GM19328 (cell line): ENCODE results near the gene CHST8.

Source experiments
- ATAC-seq: cut with Tn5 transposase; IDR thresholded peaks from one replicate; pipeline ENCODE4 v1.9.1; 2021; ENCODE audit warnings: mild to moderate bottlenecking, moderate library complexity; ENCODE audit not compliant: unreplicated experiment

Gene CHST8

DNA sequence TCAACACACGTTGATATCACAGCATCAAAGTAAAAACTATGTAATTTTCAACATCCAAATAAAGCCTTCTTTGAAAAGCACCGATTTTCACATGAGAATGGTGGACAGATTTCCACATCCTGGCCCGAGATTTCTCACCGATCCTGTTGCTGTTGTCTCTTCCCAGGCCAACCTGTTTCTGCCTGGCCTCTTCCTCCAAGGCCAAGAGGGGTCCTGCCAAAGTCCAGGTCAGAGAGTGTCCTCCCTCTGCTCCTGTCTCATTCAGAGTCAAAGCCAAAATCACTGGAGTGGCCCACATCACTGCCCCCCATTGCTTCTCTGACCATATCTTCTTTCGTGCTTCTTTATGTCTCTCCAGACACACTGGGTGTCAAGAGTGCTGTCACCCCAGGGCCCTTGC is 49.5 kb downstream of the CHST8 start:
- no peak for ATAC-seq

DNA sequence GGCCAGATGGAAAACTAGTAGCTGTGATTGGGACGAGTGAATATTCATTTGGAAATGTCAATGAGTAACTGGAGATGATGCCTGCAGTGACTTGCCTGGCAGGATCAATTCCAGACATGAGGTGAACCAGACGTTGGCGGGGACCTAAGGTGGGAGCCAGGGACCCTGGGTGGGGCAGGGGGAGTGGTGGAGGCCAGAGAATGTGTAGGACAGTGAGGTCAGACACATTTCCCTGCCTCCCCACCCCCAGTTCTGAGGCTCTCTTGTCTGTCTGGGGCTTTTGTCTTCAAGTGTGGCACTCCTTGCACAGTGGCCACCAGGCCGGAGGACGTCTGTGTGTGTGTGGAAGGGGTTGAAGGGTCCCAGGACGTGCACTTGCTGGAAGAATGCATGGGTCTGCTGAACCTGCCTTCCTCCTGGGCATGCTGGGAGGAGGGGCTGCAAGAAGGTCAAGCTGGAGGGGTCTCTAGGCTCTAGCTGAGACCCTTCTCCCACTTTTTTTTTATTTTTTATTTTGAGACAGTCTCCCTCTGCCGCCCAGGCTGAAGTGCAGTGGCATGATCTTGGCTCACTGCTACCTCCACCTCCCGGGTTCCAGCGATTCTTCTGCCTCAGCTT is 51.6 kb downstream of the CHST8 start:
- no peak for ATAC-seq

DNA sequence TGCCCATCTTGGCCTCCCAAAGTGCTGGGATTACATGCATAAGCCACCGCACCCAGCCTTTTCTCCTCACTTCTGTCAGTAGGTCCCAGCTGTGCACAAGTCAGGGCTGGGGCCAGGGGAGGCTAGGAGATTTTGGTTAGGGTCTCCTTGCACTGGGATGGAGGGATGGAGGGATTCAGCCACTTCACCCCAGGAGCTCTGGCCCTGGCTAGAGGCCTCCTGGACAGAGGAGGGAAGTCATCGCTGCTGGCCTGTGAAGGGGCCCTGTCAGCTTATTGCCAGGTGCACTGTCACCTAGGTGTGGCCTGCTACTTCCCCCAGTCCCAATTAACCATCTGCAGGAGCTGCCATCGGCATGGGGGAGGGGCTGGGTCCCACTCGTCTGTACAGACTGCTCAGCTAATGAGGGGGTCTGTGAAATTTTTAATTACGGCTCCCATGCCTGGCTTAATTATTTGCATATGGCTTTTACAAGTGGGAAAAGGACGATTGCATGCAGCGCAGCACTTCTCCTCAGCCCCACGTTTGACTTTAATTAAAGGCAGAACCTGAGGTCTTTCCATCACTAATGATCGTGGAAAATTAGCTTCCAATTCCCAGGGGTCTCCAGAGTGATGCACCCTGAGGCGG is 52.4 kb downstream of the CHST8 start:
- ATAC-seq: no peak

DNA sequence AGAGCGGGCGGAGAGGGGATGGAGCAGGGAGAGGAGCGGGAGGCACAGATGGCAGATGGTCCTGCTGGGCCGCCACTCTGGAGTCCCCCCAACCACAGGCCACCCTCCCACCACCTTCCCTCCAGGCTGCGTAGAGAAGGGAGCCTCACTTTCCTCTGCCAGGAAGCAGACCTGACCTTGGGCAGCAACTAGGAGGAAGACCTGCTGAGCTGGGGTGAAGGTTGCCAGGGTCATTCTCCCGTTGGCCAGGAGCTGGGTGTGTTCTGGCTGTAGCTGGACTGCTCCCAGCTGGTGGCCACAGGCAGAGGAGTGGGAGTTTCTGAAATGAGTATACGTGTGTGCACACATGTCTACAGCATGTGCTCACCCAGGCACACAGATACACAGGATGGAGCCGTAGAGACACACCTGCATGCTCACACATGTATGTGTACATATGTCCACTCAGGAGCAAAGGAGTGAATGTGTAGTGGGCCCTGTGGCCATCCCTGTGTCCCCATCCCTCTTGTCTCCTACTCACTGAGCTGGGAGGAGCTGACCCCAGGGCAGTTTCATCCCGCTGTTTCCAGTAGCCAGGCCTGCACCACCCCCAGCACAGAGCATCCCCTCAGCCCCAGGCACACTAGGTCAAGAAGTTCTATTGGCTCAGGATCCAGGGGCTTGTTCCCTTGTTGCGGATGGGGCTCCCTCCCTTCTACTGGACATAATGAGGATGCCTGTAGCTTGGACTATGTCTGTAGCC is 53.0 kb downstream of the CHST8 start:
- ATAC-seq: no peak

DNA sequence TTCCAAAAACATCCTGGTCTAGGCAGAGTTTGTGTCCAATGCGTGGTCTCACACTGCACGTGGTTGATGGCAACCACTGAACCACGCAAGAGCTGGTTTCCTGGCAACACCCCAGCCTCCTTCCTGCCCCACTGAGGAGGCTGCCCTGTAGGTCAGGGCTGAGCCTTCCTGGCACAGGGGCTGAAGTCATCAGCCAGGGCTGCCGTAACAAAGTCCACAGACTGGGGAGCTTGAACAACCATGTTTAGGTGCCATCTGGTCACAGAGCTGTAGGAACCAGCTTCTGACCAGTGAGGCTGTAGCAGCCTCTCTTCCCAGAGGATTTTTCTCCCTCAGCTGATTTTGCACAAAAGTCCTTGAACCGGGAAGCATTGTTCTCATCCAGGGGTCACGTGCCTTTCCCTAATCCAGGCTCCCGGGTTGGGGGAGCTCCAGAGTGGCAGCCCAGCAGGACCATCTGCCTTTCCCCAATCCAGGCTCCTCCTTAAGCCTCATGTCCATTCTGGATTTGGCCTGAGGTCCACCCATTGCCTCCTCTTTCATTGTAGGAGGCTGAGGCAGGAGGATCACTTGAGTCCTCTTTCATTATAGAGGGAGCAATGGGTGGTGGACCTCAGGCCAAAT is 53.9 kb downstream of the CHST8 start:
- no peak for ATAC-seq

DNA sequence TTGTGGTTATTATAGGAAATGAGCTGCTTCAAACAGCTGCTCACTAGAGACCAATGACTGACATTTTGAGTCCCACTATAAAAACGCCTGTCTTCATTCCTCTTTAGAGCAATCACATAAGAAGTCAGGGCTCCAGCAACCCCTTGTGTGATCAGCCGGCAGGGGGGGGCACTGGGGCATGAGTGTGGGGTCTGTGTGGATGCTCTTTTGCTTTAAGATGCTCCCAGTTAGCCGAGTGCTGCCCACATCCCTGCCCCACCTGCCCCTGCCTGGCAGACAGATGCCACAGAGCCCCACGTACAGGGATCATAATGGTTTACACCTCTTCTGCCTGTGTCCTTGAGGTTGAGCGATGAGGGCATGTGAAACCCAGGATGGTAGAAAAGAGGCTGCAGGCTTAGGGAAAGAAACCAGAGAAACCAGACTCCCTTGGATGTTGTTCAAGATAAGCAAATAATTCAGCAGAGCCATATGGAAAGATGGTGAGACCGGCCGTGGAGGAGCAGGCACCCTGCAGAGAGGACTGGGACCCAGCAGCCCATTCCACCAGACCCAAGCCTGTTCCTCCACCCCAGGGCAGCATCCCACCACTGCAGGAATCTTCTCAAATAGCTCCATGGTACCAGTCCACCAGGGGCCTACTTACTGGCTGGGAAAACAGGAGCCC is 55.4 kb downstream of the CHST8 start:
- ATAC-seq: no peak

DNA sequence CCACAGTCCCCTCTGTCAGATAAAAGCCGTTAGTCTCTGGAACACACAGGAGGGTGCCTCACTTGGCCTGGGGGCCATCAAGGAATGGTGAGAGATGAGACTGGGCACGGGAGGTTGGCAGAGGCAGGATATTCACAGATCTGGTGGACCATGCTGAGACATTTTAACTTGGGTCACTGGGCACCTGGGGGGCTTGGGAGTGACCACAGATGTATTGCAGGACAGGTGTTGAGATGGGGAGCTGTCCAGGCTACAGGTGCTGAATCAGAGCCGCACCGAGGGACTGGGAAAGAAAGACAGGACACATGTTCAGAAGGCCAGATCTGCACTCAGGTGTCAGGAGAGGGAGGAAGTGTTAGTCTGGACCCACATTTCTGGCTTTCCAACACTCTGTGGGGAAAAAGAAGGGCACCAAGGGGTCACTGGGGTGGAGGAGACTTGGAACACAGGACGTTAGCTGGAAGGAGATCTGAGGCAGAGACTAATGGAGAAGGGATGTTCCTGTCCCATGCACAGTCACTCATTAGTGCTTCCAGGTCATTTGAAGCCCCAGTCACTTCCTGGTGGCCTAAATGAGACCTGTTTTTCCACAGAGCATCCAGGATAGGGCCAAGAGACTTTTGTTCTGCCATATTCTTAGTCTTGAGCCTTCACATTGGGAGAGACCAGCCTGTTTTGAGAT is 56.1 kb downstream of the CHST8 start:
- no peak for ATAC-seq

DNA sequence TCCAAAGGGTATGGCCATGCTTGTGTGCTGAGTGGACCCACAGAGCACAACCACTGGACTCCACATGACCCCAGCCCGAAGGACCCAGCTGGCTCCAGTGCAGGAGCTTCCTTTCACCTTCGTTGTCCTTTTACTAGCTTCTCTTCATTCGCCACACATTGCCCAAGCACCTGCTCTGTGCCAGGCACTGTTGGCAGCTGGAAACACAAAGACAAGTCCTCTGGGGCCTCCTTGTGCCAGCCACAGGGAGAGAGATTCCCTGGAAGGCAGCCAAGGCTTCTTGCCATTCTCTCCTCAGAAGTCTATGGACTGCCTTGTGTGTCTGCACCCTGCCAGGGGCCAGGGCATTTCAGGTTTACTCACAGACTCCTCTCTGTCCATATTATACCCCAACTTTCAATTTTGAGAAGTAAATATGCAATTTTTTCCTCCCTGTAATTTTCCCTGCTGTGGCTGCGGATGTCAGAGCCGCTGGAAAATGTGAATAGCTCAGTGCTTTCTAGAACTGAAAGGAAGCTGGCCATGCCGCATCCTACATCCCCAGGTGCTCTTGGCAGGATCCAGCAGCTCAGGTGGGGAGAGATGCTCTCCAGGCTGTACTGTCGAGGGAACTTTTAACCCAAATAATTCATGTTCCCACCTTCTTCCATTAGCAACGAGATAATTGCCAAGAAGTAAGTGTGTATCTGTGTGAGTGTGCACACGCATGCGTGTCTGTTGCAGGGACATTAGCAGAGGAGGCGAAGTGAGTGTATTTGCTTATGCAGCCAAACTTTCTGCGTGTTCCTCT is 57.2 kb downstream of the CHST8 start:
- ATAC-seq: no peak

DNA sequence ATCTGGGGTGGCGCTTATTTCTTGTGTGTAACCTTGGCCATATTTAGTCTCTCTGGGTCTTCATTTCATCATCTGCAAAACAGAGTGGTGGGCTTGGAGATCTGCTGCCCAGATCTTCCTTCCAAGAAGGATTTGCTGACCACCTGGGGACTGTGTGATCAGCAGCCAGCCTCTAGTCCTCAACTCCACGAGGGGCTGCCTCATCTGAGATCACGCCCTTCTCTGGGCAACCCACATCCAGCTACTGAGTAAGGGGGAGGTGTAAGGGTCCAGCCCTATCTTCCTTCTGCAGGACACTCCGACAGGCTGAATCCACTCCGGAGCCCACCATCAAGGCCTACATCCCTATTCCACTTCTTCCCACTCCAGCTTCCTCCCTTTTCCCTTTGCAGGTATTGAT is 57.9 kb downstream of the CHST8 start:
- no peak for ATAC-seq

DNA sequence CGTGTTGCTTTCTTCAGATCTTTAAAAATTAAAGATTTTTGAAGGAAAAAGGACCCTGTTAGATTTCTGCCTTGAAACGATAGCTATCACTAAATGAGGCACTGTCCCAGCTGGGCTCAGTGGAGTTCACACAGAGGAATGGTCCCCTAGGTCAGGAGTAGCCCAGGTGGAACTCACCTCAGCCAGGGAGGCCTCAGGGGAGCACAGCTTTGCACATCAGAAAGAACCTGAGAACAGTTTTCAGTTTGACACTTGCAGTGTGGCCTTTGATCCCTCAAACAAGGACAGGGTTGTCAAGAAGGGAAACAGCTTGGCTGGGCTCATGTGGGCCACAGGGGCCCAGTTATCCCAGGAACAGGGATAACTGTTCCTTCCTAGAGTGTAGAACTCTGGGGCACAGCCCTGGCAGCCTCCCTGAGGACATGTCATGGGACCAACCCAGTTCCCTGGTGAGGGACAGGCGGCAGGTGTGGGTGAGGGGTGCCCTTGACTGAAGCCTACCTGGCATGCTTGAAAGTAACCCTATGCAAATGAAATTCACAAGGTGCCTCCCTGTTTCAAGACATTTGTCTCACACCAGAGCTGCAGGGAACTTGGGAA is 59.4 kb downstream of the CHST8 start:
- no peak for ATAC-seq

DNA sequence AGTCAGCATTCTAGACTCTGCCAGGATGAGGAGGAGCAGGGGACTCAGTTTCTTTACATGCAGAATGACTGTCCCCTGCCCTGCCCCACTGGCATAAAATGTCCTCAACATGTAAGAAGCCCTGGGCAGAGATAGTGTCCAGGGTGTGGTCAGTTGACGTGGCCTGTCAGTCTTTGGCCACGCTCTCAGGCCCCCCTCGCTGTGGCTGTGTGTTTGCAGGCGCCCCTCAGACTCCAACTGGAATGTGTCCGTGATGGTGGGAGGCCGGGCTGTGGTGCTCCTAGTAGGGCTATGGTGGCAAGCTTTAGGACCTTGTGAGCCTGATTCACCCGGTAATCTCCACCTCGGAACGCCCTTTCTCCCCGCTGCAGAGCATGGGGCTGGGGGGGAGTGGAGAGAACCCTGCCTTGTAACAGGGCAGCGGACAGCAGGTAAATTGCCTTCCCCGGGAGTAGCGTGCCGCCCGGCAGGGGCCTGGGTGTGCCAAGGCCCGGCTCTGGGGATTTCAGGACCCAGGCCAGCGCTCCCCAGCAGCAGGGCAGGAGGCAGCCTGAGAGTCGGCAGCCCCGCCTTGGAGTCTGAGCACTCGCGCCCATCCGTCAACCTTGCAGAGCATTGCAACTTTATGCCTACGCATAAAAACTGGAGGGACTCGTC is 62.3 kb downstream of the CHST8 start:
- no peak for ATAC-seq

DNA sequence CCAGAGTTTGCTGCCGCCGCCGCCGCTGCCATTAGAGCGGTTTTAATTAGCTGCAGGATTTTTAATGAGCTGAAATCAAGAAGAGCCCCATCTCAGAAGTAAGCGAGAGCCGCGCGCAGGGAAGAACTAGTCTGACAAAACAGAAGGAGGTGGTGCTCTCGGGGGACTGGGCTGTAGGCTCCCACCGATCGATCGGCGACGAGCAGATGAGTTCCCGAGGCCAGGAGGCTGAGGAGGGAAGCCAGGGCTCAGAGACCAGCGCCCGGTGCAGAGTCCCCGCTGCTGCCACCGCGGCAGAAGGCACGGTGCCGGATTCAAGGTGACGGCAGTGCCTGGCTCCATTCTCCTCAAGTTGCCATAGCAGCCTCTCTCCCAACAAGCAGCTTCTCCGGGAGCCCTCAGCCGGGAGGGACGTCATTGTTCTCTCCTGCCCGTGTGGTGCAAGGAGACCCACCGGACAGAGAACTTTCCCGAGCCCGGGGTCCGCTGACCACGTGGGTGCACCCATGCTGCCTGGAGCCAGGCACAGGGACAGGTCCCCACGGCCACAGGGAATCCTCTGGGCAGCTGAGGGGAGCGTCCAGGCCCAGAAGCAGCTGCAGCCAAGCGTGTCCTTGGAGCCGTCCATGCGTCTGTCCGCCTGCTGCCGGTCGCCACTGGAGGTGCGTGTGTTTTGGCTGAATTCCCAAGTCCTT is 62.9 kb downstream of the CHST8 start:
- no peak for ATAC-seq

DNA sequence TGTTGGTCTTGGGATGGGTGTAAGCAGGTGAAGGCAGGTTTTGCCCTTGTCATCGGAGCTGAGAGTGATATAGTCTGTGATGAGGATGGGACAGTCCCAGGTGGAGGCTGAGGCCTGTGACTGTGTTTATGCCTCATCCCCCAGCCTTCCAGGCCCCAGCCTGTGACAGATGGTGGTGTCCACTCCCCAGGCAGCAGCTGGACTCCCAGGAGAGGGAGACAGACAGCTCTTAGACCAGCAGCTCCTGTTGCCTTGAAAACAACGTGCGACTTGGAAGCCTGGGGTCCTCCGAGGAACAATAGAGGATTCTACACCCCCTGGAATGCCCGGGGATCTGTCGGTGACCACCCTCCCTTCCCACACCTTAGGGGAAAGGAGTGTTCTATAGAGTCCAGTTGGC is 63.8 kb downstream of the CHST8 start:
- no peak for ATAC-seq

DNA sequence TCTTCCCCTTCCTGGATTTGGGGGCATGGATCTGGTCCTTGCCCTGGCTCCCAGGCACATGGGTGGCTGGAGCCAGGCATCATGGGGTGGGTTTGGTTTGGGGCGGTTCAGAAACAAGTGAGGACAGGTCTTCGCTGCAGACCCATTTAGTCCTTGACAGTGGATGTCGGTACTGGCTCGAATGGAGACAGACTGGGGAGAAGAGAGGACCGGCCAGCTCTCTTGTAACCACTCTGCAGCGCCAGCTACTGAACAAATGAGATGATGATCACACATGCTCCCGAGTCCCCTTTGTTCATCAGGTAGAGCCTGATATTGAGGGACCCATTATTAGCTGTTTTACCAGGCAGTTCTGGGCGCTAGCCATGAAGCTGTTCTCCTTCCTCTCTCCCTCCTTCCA is 64.5 kb downstream of the CHST8 start:
- no peak for ATAC-seq

DNA sequence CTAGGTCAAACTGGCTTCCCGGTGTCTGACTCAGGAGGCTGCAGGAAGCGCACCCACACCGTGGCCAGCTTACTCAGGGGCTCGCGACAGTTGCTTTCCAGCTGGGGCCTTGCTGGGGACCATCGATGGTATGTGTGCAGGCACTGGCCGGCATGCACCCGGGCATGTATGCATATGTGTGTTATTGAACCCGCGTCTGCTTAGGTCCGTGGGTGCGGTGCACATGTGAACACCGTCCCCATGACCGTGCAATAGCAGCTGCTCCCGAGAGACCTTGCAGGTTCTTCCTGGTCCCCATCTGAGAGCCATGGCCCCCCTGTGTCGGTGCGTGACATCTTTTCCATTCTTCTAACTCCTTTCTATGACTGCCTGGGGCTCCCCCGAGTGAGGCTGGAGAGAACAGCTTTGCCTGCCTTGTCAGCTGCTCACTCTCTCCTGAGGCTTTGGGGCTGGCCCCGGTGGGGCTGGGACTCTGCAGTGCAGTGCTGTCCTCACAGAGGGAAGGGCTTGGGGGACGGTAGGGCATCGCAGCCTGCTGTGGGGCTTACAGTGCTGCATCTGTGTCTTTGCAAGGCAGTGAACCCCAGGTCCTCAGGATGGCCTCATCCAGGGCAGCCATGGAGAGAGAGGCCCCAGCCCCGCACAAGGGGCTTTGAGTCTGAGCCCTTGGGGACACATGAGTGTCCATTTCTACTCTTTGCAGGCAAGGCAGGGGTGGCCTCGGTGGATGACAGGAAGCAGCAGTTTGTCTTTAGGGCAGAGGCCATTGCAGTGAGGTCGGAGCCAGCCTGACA is 65.1 kb downstream of the CHST8 start:
- ATAC-seq: no peak

DNA sequence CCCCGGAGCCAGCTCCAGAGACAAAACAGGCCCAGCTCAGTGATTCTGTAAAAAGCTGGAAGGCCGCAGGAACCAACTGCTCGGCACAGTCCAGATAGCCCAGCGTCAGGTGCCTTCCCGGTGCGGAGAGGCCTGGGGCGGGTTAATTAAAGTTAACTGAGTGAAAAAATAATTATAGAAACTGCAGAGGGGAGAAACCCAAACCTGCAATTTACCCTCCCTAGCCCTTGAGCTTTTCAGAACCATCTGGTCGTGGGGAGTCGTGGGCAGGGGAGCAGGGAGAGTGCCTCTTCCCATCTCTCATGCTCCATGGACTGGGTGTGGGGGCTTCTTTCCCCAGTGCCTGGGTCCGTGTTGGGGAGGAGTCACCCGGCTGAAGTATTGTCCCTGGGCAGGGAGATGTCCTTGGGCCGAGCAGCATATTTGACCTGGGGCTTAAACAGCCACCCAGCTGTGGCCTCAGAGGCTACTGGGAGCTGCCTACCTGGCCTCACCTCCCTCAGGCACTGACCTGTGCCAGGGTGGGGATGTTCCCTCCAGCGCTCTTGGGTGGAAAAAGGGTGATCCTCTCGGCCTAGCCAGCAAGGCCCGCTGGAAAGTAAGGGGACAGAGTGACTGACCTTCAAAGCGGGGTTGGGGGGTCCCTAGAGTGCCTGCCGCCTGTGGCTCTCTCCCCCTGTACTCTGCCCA is 65.9 kb downstream of the CHST8 start:
- ATAC-seq: no peak
